Kidney (tissue), 14 donors: ENCODE measurements around the gene HLA-F. TPM values are rescaled to one million over a fixed set of nuclear protein-coding genes. Genes with fewer than 3 reads are reported as not detected.

Experiments used
- DNase-seq, 5 donors: peaks; one replicate each; pipeline ENCODE4 v3.0.0-alpha.2; 2013 to 2020
- FAIRE-seq: peaks from 2 replicates; lab custom pipeline; 2012; peaks lifted over from hg19 to GRCh38; lab: Jason Lieb, UNC
- H3K27ac ChIP-seq, 2 donors: one replicate each; pipeline ENCODE4 v1.7.0; 2013; ENCODE audit warnings: low read depth in 2 of 2, low read length in 2 of 2, inconsistent platforms in 1 of 2
- H3K27me3 ChIP-seq: one replicate; pipeline ENCODE4 v1.7.1; 2013; ENCODE audit warnings: low read length, inconsistent platforms; ENCODE audit not compliant: control insufficient read depth, insufficient read depth
- H3K36me3 ChIP-seq, 3 donors: one replicate each; pipeline versions ENCODE4 v1.7.0 to v1.7.1; 2013; ENCODE audit warnings: low read length in 3 of 3, control low read depth in 1 of 3, inconsistent platforms in 1 of 3; ENCODE audit not compliant: insufficient read depth in 3 of 3, control insufficient read depth in 2 of 3
- H3K4me1 ChIP-seq, 3 donors: one replicate each; pipeline versions ENCODE4 v1.7.0 to v1.7.1; 2013; ENCODE audit warnings: low read length in 3 of 3, inconsistent platforms in 1 of 3, low read depth in 1 of 3; ENCODE audit not compliant: control insufficient read depth in 2 of 3, insufficient read depth in 2 of 3
- H3K4me3 ChIP-seq, 3 donors: one replicate each; pipeline versions ENCODE4 v1.7.0 to v1.8.1; 2013; ENCODE audit warnings: low read length in 3 of 3, control low read depth in 1 of 3, inconsistent platforms in 1 of 3
- H3K9ac ChIP-seq, 3 donors: one replicate each; pipeline versions ENCODE4 v1.7.0 to v1.7.1; 2013; ENCODE audit warnings: low read length in 3 of 3, control low read depth in 1 of 3, inconsistent platforms in 1 of 3
- H3K9me3 ChIP-seq, 3 donors: one replicate each; pipeline versions ENCODE4 v1.7.0 to v1.7.1; 2013; ENCODE audit warnings: low read length in 3 of 3, control low read depth in 1 of 3, inconsistent platforms in 1 of 3; ENCODE audit not compliant: control insufficient read depth in 2 of 3, insufficient read depth in 1 of 3
- intact Hi-C: fragments of 100-400 bp; cut with DNase I; formaldehyde crosslinking; loops from one replicate; pipeline ENCODE4 v1.11.1; 2022
- polyA plus RNA-seq: library from polyadenylated mRNA; stranded (reverse); fragments of 350-450 nt; fragmentation: Illumina TruSeq; extraction: RNeasy Lipid Tissue Mini Kit (QIAGEN cat#74804); gene quantifications from one replicate; pipeline ENCODE4 v1.2.3, GENCODE V29; 2014; ENCODE audit warnings: low read depth, low replicate concordance; ENCODE audit not compliant: insufficient read depth
- total RNA-seq: library from RNA; stranded (reverse); fragmentation: NEBNext Ultra II Directional; extraction: Animal tissue kit (Norgen Biotek cat#: 25700); gene quantifications from one replicate; pipeline ENCODE4 v1.2.1, GENCODE V29; 2021
- TF ChIP-seq, protein P1 (sequence below): IDR thresholded peaks from 3 replicates; pipeline ENCODE4 v1.5.1; 2012; ENCODE audit warnings: mild to moderate bottlenecking, moderate library complexity, borderline replicate concordance; ENCODE audit not compliant: insufficient read depth; ENCODE audit errors: extremely low read depth
- donor health status: control.
- donor health status: control.
- donor health status: control.
- donor health status: control.
- donor health status: control.
- donor health status: DM: yes; HTN: yes; CAD: no.
- donor health status: Normal renal cell carcinoma (clear cell type).

Gene HLA-F
- total and polyA plus RNA-seq, 2 donors from 2014 or later: 52.1 to 87.8 TPM

DNA sequence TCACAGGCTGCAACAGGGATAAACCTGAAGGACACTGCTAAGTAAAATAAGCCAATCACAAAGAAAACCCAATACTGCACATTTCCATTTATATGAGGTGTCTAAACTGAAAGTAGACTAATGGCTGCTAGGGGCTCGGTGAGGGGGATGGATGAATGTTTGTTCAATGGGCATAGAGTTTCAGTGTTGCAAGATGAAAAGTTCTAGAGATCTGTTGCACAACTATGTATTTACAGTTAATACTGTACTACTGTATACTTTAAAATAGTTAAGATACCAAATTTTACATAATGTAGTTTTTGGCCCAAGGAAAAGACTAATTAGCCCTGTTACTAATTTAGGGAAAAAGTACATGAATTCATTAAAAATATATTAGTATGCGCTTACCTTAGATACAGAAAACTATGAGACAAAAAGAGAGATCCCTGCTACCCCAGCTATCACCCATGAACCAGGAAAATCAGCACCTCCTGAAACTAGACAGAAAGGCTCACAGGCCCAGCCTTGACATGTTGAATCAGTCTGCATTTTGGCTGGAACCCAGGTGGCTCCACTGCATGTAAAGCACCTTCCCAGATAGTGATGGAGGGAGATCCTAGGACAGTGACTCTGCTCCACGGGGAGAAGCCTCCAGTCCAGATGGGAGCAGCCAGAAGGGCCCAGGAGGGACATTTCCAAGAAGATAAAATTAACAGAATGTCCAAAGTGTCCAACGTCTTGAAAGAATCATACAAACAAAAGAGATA is 16.1 kb downstream of the HLA-F start:
- no peaks in the 10 kb centered on the region for H3K36me3 ChIP-seq
- TF ChIP-seq, protein P1, sequence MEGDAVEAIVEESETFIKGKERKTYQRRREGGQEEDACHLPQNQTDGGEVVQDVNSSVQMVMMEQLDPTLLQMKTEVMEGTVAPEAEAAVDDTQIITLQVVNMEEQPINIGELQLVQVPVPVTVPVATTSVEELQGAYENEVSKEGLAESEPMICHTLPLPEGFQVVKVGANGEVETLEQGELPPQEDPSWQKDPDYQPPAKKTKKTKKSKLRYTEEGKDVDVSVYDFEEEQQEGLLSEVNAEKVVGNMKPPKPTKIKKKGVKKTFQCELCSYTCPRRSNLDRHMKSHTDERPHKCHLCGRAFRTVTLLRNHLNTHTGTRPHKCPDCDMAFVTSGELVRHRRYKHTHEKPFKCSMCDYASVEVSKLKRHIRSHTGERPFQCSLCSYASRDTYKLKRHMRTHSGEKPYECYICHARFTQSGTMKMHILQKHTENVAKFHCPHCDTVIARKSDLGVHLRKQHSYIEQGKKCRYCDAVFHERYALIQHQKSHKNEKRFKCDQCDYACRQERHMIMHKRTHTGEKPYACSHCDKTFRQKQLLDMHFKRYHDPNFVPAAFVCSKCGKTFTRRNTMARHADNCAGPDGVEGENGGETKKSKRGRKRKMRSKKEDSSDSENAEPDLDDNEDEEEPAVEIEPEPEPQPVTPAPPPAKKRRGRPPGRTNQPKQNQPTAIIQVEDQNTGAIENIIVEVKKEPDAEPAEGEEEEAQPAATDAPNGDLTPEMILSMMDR: no peak
- DNase-seq (no peak), FAIRE-seq (no peak)
- H3K27me3 ChIP-seq: peaks cover 3% of the 10 kb centered on the region
- intact Hi-C loops: no loop called here
- H3K4me3 ChIP-seq: no peak overlapping the region
- H3K4me1 ChIP-seq: no peaks in the 10 kb centered on the region
- no peaks in the 10 kb centered on the region for H3K9me3 ChIP-seq
- H3K9ac ChIP-seq: no peak overlapping the region
- no peak overlapping the region for H3K27ac ChIP-seq

DNA sequence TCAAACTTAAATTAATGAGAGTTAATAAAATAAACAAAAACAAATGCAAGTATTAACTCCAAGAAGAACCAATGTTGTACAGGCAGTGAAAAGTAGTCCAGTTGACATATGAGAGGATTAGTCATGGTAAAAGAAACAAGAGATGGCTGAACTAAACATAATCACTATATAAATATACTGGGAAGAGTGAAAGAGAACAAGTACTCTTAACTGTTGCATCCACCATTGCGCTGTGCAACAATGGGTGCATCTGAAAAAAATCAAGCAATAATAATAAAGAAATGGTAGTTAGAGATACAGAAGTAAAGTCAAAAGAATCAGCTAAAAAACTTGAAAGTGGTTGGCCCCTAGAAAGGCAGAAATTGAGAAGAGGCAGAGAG is 16.6 kb downstream of the HLA-F start:
- TF ChIP-seq, protein P1: no peak
- H3K4me3 ChIP-seq: no peak overlapping the region
- peaks cover 3% of the 10 kb centered on the region for H3K27me3 ChIP-seq
- no peaks in the 10 kb centered on the region for H3K36me3 ChIP-seq
- no peak overlapping the region for H3K27ac ChIP-seq
- DNase-seq (no peak), FAIRE-seq (no peak)
- H3K9ac ChIP-seq: no peak overlapping the region
- H3K4me1 ChIP-seq: no peaks in the 10 kb centered on the region
- intact Hi-C loops: no loop called here
- H3K9me3 ChIP-seq: no peaks in the 10 kb centered on the region

GRCh38 chr6:29741592-29741991 is 18.4 kb downstream of the HLA-F start:
- H3K36me3 ChIP-seq: no peaks in the 10 kb centered on the region
- H3K4me3 ChIP-seq: no peak overlapping the region
- TF ChIP-seq, protein P1: no peak
- FAIRE-seq (no peak), DNase-seq (no peak)
- H3K4me1 ChIP-seq: no peaks in the 10 kb centered on the region
- no peak overlapping the region for H3K27ac ChIP-seq
- H3K9ac ChIP-seq: no peak overlapping the region
- peaks cover 3% of the 10 kb centered on the region for H3K27me3 ChIP-seq
- H3K9me3 ChIP-seq: no peaks in the 10 kb centered on the region
- intact Hi-C loops: no loop called here

DNA sequence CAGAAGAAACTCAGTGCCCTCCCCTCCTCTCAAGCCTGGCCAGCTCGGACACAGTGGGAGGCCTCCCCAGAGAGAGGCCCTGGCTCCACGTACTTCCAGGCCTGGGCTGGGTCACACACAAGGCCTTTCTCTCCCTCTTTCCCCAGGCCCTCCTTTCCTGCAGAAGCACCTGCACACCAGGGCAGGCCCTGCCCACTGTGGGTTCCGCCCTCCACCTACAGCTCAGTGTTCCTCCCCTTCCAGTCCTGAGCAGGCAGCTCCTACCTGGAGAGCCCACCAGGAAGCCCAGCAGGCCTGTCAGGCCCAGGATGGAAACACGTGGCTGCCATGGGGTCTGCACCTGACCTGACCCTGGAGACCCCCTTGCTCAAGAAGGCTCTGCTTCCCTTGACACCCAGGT is 18.9 kb downstream of the HLA-F start:
- H3K4me3 ChIP-seq: no peak overlapping the region
- H3K27me3 ChIP-seq: peaks cover 3% of the 10 kb centered on the region
- intact Hi-C loops: no loop called here
- H3K36me3 ChIP-seq: no peaks in the 10 kb centered on the region
- FAIRE-seq (no peak), DNase-seq (no peak)
- no peaks in the 10 kb centered on the region for H3K9me3 ChIP-seq
- no peak overlapping the region for H3K27ac ChIP-seq
- TF ChIP-seq, protein P1: no peak
- H3K4me1 ChIP-seq: no peaks in the 10 kb centered on the region
- H3K9ac ChIP-seq: no peak overlapping the region
